Stomach smooth muscle (tissue), 2 donors: ENCODE measurements around the gene TNIP3.

Source experiments
- H3K27ac ChIP-seq: one replicate; pipeline ENCODE4 v1.7.0; 2013; ENCODE audit warnings: mild to moderate bottlenecking, low read length, inconsistent platforms
- H3K27me3 ChIP-seq, 2 donors: one replicate each; pipeline ENCODE4 v1.7.0; 2013; ENCODE audit warnings: low read length in 2 of 2; ENCODE audit not compliant: insufficient read depth in 2 of 2, control insufficient read depth in 1 of 2
- H3K36me3 ChIP-seq, 2 donors: one replicate each; pipeline ENCODE4 v1.7.0; 2013; ENCODE audit warnings: low read length in 2 of 2; ENCODE audit not compliant: control insufficient read depth in 2 of 2, insufficient read depth in 2 of 2
- H3K4me1 ChIP-seq: one replicate; pipeline ENCODE4 v1.7.0; 2013; ENCODE audit warnings: low read length; ENCODE audit not compliant: control insufficient read depth, insufficient read depth
- H3K4me3 ChIP-seq, 2 donors: one replicate each; pipeline ENCODE4 v1.7.0; 2013; ENCODE audit warnings: low read length in 2 of 2
- H3K9ac ChIP-seq, 2 donors: one replicate each; pipeline ENCODE4 v1.7.0; 2013; ENCODE audit warnings: low read length in 2 of 2, mild to moderate bottlenecking in 1 of 2
- H3K9me3 ChIP-seq, 2 donors: one replicate each; pipeline ENCODE4 v1.7.0; 2013; ENCODE audit warnings: low read length in 2 of 2; ENCODE audit not compliant: control insufficient read depth in 2 of 2
- donor health status: healthy.
- donor health status: Pancreatic carcinoma.

The TNIP3 gene

GRCh38 chr4:121108557-121108956 is 55.6 kb downstream of the TNIP3 start:
- no peaks in the 10 kb centered on the region for H3K27me3 ChIP-seq
- no peaks in the 10 kb centered on the region for H3K36me3 ChIP-seq
- no peaks in the 10 kb centered on the region for H3K9me3 ChIP-seq
- no peak overlapping the region for H3K9ac ChIP-seq
- H3K4me3 ChIP-seq = no peak overlapping the region
- no peak overlapping the region for H3K27ac ChIP-seq
- no peaks in the 10 kb centered on the region for H3K4me1 ChIP-seq

- Histone ChIP-seq H3K27ac (no peak overlapping the region), H3K27me3 (no peaks in the 10 kb centered on the region), H3K9me3 (no peaks in the 10 kb centered on the region)
Observed at GRCh38 chr4:121107507-121107906, 56.6 kb downstream of the TNIP3 start.

GRCh38 chr4:121100093-121100775 is 63.9 kb downstream of the TNIP3 start:
- H3K9ac ChIP-seq = no peak overlapping the region
- H3K27ac ChIP-seq = no peak overlapping the region
- H3K4me3 ChIP-seq = no peak overlapping the region
- H3K4me1 ChIP-seq = no peaks in the 10 kb centered on the region
- no peaks in the 10 kb centered on the region for H3K27me3 ChIP-seq
- no peaks in the 10 kb centered on the region for H3K36me3 ChIP-seq
- no peaks in the 10 kb centered on the region for H3K9me3 ChIP-seq

More at GRCh38 chr4:121107507-121107906, 56.6 kb downstream of the TNIP3 start:
- Histone ChIP-seq H3K4me1 (no peaks in the 10 kb centered on the region), H3K4me3 (no peak overlapping the region), H3K9ac (no peak overlapping the region), H3K36me3 (no peaks in the 10 kb centered on the region)

- H3K4me3 ChIP-seq = no peak overlapping the region
- H3K4me1 ChIP-seq = no peaks in the 10 kb centered on the region
- no peak overlapping the region for H3K9ac ChIP-seq
- H3K27ac ChIP-seq = no peak overlapping the region
- H3K9me3 ChIP-seq = no peaks in the 10 kb centered on the region
- H3K36me3 ChIP-seq = no peaks in the 10 kb centered on the region
- no peaks in the 10 kb centered on the region for H3K27me3 ChIP-seq
Observed at GRCh38 chr4:121098266-121098665, 65.9 kb downstream of the TNIP3 start.

- Histone ChIP-seq H3K36me3 (no peaks in the 10 kb centered on the region), H3K4me1 (no peaks in the 10 kb centered on the region), H3K9ac (no peak overlapping the region), H3K27ac (no peak overlapping the region), H3K27me3 (no peaks in the 10 kb centered on the region), H3K4me3 (no peak overlapping the region), H3K9me3 (no peaks in the 10 kb centered on the region)
Observed at GRCh38 chr4:121096629-121097028, 67.5 kb downstream of the TNIP3 start.

- Histone ChIP-seq H3K4me3 (no peak overlapping the region), H3K27me3 (no peaks in the 10 kb centered on the region), H3K9ac (no peak overlapping the region), H3K4me1 (no peaks in the 10 kb centered on the region), H3K9me3 (no peaks in the 10 kb centered on the region), H3K27ac (no peak overlapping the region), H3K36me3 (no peaks in the 10 kb centered on the region)
Observed at GRCh38 chr4:121096191-121096590, 67.9 kb downstream of the TNIP3 start.

GRCh38 chr4:121094297-121094966 is 69.7 kb downstream of the TNIP3 start:
- Histone ChIP-seq H3K36me3 (no peaks in the 10 kb centered on the region), H3K4me3 (no peak overlapping the region), H3K9me3 (no peaks in the 10 kb centered on the region), H3K4me1 (no peaks in the 10 kb centered on the region), H3K27ac (no peak overlapping the region), H3K27me3 (no peaks in the 10 kb centered on the region), H3K9ac (no peak overlapping the region)

- no peaks in the 10 kb centered on the region for H3K27me3 ChIP-seq
- H3K4me3 ChIP-seq = no peak overlapping the region
- no peak overlapping the region for H3K9ac ChIP-seq
- H3K9me3 ChIP-seq = no peaks in the 10 kb centered on the region
- no peak overlapping the region for H3K27ac ChIP-seq
- no peaks in the 10 kb centered on the region for H3K4me1 ChIP-seq
- no peaks in the 10 kb centered on the region for H3K36me3 ChIP-seq
Observed at GRCh38 chr4:121093261-121093660, 70.9 kb downstream of the TNIP3 start.

GRCh38 chr4:121091941-121092340 is 72.2 kb downstream of the TNIP3 start:
- no peak overlapping the region for H3K4me3 ChIP-seq

GRCh38 chr4:121088867-121089266 is 75.3 kb downstream of the TNIP3 start:
- Histone ChIP-seq H3K9ac (no peak overlapping the region), H3K27ac (no peak overlapping the region), H3K27me3 (no peaks in the 10 kb centered on the region), H3K36me3 (no peaks in the 10 kb centered on the region), H3K9me3 (no peaks in the 10 kb centered on the region), H3K4me1 (no peaks in the 10 kb centered on the region), H3K4me3 (no peak overlapping the region)

More at GRCh38 chr4:121091941-121092340, 72.2 kb downstream of the TNIP3 start:
- Histone ChIP-seq H3K36me3 (no peaks in the 10 kb centered on the region), H3K9me3 (no peaks in the 10 kb centered on the region), H3K27me3 (no peaks in the 10 kb centered on the region), H3K4me1 (no peaks in the 10 kb centered on the region), H3K9ac (no peak overlapping the region), H3K27ac (no peak overlapping the region)
